Inflammatory macrophage treated with lipopolysaccharide for 4 hours (primary cell): ENCODE results near the gene LRIT1.

ENCODE experiments used
- DNase-seq: peaks from one replicate; pipeline ENCODE4 v3.0.0-alpha.2; 2020

Gene LRIT1

GRCh38 chr10:84214046-84214572 lies 27.2 kb downstream of the LRIT1 start:
- DNase-seq = no peak

- no peak for DNase-seq
Measured at GRCh38 chr10:84213076-84213475, 28.3 kb downstream of the LRIT1 start.

GRCh38 chr10:84212014-84212413 lies 29.3 kb downstream of the LRIT1 start:
- DNase-seq = no peak

DNA sequence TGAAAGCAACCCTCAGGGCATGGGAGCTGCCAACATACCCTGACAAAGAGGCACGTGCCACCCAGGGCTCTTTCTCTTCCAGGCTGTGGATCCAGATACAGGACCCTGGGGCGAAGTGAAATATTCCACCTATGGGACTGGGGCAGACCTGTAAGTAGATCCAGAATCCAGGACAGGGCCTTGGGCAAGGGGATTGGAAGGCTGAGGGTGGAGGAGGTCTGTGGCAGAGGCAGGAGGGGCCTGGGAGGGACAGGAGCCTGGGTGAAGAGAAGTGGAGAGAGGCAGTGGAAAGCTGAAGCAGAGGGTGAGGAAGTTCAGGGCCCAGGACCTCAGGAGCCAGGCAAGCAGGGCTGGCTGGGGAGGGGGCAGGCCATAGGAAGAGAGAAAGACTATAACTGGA lies 29.8 kb downstream of the LRIT1 start:
- DNase-seq = no peak

GRCh38 chr10:84208023-84208422 lies 33.3 kb downstream of the LRIT1 start:
- no peak for DNase-seq

- no peak for DNase-seq
Measured at GRCh38 chr10:84205853-84206525, 35.4 kb downstream of the LRIT1 start.

DNA sequence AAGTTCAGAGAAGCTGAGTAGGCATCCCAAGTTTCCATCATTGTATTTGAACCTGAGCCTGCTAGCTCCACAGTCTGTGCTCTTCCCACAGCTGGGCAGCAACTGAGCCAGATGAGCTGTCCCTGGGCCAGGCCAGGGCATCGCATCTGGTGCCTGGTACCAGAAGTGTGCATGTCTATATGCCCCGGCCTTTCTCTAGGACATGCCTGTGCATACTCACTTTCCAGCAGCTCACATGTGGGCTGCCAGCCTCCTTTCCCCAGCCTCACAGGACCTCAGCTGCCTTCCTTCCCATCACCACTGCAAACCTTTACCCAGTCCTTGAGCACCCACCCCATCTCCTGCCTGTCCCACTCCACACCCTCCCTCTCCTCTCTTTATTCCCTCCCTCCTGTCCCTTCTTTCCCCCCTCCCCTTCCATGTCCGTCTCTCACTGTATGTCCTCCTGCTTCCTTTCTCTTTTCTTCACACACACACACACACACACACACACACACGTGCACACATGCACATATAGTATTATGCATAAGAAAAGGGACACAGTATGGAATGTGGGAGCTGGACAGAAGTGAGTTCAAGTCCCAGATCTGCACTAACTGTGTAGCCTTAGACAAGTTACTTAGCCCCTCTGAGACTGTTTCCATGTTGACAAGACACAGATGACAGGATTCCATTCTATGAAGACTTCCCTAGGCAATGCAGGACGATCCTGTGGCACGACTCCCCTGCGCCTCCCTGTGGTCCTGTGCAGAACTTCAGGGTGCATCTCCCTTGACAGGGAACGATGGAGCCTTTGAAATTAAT lies 36.1 kb downstream of the LRIT1 start:
- peak; percentile 52 for DNase-seq

DNA sequence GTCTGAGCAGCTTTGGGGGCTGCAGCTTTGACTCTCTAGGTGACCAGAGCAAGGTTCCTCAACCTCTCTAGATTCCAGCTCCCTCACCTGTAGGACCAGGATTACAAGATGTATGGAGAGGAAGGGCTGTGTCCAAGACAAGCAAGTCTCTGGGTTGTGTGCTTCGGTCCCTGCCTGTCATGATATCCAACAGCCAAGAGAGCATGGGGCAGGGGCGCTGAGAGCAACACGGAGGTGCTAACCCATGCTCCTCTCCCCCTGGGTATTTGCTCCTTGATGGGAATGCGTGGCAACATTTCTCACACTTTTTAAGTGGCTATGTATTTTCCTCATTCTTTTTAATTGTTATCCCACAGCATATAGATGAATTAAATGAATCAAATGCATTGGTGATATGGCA lies 36.7 kb downstream of the LRIT1 start:
- DNase-seq = no peak

GRCh38 chr10:84204122-84204521 lies 37.2 kb downstream of the LRIT1 start:
- DNase-seq = peak; percentile 6

GRCh38 chr10:84202349-84202748 lies 39.0 kb downstream of the LRIT1 start:
- DNase-seq = no peak

GRCh38 chr10:84201682-84202081 lies 39.7 kb downstream of the LRIT1 start:
- no peak for DNase-seq

DNA sequence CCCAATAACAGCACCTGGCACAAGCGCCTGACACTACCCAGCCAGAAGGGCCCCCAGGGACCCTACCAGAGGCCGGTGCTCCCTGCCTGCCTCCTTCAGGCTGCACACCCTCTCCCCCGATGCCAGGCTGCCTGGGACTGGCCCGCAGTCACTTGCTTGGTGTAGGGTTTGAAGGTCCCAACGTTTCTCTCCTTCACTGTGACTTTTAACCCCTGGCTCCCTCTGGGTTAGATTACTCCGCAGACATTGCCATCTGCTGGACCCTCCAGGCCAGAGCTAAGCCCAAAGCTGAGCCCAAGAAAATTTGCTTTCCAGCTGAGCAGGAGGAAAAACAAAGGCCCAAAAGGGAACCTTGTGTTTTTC lies 40.1 kb downstream of the LRIT1 start:
- DNase-seq = no peak

GRCh38 chr10:84200537-84201243 lies 40.7 kb downstream of the LRIT1 start:
- DNase-seq = no peak

DNA sequence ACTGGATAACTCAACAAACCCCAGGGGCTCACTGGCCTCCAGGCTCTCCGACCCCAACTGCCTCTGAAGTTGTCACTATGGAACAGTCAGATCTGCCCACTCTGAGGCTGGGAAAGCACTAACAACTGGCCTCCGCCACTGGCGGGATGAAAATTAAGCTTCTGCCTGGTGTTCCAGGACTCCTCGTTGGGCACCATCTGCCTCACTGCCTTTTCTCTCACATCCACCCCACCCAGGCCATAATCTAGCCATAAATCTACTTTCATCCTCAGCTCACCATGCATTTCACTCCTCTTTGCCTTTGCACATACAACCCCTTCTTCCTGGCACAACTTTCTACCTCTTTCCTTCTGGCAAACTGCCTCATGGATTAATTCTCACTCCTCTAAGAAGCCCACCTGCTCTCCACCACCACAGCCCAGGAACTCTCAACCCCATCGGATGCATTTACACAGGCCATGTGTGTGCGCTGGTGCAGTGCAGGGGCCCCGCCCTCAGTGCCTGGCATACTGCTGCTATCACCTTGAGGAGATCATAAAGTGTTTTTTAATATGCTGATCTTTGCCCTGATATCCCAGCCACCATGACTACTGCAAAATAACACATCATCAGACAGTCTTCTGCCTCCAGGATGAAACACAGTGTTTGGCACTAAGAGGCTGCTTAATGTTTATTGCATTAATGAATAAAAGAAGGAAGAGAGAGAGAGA lies 43.0 kb downstream of the LRIT1 start:
- no peak for DNase-seq

DNA sequence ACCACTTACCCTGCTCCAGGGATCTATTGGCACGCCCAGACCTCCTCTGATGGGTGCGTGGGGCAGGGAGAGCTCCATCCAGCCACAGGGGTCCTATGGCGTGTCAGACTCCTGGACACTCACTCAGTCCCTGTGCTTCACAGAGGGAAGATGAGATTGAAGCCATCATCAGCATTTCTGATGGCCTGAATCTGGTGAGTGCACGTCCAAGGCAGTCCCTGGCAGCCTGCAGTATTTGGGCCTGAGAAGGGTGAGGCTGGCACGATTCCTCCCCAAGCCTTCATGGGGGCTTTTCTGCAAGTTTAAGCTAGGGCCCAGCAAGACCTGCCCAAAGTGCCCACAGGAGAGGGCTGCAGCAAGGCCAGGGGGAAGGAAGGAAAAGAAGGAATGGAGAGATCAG lies 43.7 kb downstream of the LRIT1 start:
- no peak for DNase-seq

DNA sequence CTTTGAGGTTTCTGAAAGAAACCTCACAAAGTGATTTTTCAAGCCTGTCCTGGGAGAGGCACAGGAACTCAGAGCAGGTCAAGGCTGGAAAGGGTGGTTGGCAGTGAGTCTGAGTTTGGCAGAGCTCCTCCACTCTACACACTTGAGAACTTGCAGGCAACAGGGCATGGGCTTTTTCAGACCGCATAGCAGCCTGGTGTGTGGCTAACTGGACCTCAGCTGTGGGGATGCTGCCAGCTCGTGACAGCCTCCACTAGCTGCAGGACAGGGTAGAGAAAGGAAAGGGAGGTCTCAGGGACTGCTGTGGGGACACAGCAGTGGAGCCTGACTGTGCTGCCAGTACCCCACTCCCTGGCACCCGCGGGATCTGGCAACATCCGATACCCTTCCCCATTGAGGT lies 44.4 kb downstream of the LRIT1 start:
- no peak for DNase-seq

DNA sequence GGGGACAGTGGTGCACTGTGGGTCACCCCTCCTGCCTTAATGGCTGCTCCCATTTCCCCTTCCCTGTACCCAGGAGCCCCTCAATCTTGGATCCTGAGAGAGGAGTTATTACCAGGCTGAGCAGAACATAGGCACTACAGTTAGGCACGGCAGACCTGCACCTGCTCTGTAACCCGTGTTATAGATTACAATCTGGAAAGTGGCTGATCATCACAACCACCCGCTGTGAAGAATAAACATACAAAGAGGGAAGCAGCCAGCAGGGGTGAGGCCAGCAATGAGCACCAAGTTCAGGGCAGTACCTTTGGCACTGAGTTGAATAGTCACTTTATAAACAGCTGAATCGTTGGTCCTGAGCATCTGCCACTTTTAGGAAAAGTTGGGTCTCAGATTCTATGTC lies 45.3 kb downstream of the LRIT1 start:
- no peak for DNase-seq

DNA sequence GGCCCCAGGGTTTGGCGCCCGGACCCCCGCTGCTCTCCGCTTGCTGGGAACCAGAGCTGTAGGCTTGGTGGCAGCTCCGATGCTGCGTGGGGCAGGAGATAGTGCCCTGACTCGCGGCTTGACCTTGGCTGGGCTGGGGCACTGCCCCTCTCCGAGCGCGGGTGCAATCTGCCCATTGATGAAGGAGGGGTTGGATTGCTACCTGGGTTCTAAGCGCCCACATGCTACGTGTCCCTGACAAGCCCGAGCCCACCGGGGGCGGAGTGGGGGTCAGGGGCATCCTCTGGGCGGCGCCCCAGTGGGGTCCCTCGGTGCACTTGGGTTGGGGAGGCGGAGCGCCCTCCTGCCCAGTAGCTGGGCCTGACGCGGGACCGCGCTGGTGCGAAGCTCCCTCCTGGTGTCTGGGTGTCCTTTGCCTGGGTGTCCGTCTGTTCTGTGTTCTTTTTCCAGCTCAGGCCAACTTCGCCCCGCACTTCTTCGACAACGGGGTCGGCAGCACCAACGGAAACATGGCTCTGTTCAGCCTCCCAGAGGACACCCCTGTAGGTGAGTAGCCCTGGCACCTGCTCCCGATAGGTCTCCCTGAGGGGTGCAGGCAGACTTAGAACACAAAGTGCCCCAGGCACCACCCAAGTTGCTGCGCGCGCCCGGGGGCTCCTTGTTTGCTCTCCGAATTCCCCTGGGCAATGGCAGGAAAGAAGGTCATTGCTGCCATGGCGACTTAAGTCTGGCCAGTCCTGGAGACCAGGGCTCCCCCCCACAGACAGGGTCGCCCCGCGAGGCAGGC lies 46.1 kb downstream of the LRIT1 start:
- no peak for DNase-seq

DNA sequence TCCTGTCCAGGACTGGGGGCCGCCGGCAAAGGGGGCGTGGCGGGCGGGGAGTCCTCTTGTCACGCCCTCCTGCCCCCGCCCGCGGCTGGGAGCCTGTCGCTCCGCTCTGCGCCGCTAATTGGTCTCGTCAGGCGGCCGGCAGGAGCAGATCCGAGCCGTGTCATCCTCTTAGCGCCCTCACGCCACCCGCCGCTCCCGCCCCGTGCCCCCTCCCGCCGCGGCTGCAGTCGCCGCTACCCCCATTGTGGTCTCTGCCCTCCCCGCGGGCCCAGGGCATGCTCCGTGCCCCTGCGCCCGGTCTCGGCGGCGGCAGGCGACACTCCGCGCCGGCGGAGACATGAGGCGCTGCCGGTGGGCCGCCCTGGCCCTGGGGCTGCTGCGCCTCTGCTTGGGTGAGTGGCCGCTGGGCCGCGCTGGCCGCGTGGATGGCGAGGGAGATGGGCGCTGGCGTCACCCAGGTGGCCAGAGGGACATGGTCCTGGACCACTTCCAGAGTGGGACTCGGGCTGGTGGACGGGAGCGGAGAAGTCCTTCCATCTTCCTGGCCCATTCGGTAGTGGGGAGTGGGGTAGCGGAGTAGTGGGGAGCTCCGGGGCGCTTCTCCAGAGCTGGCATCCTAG lies 46.8 kb downstream of the LRIT1 start, which contains the start of gene CDHR1:
TSS of gene CDHR1 (plus strand) at position 114 of the 620 bp plus-strand sequence. CDS start at position 338, 224 bp downstream.
- no peak for DNase-seq

GRCh38 chr10:84193846-84194423 lies 47.4 kb downstream of the LRIT1 start:
- DNase-seq = no peak

GRCh38 chr10:84193327-84193726 lies 48.0 kb downstream of the LRIT1 start:
- no peak for DNase-seq
